ENCODE measurements around the gene MYL11. TPM values are rescaled to one million over a fixed set of nuclear protein-coding genes. Genes with fewer than 3 reads are reported as not detected.

Gene MYL11
- total RNA-seq, 8 experiments from 2014 or later: 1.1 to 7.5 (median 3.0) TPM; not detected in 5

Other genes starting within 250 kb of the MYL11 start
- gene CORO1A, start 191.2 kb upstream of the MYL11 start, total RNA-seq: 10 to 100 TPM in 4 of 8 experiments, 1 to 10 TPM in 4; 1.3 to 19.9 (median 9.9) TPM
- gene BOLA2B, start 181.1 kb upstream of the MYL11 start, total RNA-seq: 100 to 1,000 TPM in 7 of 8 experiments, 10 to 100 TPM in 1; 80.6 to 216 (median 144) TPM
- 10 to 100 TPM in 6 of 8 experiments, 1 to 10 TPM in 2; 6.0 to 28.0 (median 14.3) TPM for gene SLX1A, start 180.9 kb upstream of the MYL11 start, total RNA-seq
- 10 to 100 TPM in 4 of 8 experiments, 1 to 10 TPM in 4; 4.6 to 21.6 (median 9.3) TPM for gene SULT1A3, start 175.5 kb upstream of the MYL11 start, total RNA-seq
- 1 to 10 TPM in 7 of 8 experiments, under 1 TPM in 1; 0.92 to 9.5 (median 1.9) TPM for gene NPIPB13, start 126.3 kb upstream of the MYL11 start, total RNA-seq
- 10 to 100 TPM; 36.3 to 60.7 (median 44.6) TPM for gene CD2BP2, start 19.5 kb upstream of the MYL11 start, total RNA-seq
- 10 to 100 TPM; 15.4 to 32.3 (median 21.5) TPM for gene TBC1D10B, start 4.3 kb upstream of the MYL11 start, total RNA-seq
- 1 to 10 TPM; 1.8 to 8.3 (median 4.1) TPM for gene SEPTIN1, start 7.8 kb downstream of the MYL11 start, total RNA-seq
- gene ZNF48, start 20.6 kb downstream of the MYL11 start, total RNA-seq: 10 to 100 TPM in 5 of 8 experiments, 1 to 10 TPM in 3; 2.2 to 49.5 (median 18.4) TPM
- gene ZNF771, start 32.8 kb downstream of the MYL11 start, total RNA-seq: 1 to 10 TPM; 1.6 to 6.9 (median 3.7) TPM
- gene DCTPP1, start 55.2 kb downstream of the MYL11 start, total RNA-seq: 10 to 100 TPM; 16.4 to 50.9 (median 26.7) TPM
- 10 to 100 TPM in 7 of 8 experiments, 1 to 10 TPM in 1; 8.3 to 38.0 (median 17.5) TPM for gene SEPHS2, start 71.1 kb downstream of the MYL11 start, total RNA-seq
- 1 to 10 TPM in 2 of 8 experiments, under 1 TPM in 6; 0.05 to 1.9 (median 0.52) TPM for gene ITGAL, start 97.9 kb downstream of the MYL11 start, total RNA-seq
- 10 to 100 TPM; 19.2 to 50.4 (median 36.7) TPM for gene ZNF768, start 151.8 kb downstream of the MYL11 start, total RNA-seq
- gene ZNF747, start 160.1 kb downstream of the MYL11 start, total RNA-seq: 10 to 100 TPM in 3 of 8 experiments, 1 to 10 TPM in 5; 5.2 to 15.2 (median 8.1) TPM
- 10 to 100 TPM in 3 of 8 experiments, 1 to 10 TPM in 5; 3.4 to 13.0 (median 9.3) TPM for gene ZNF764, start 183.6 kb downstream of the MYL11 start, total RNA-seq
- gene ZNF688, start 196.9 kb downstream of the MYL11 start, total RNA-seq: 10 to 100 TPM in 2 of 8 experiments, 1 to 10 TPM in 6; 4.5 to 13.8 (median 8.0) TPM
- 10 to 100 TPM in 5 of 8 experiments, 1 to 10 TPM in 3; 4.9 to 15.0 (median 11.2) TPM for gene ZNF785, start 210.9 kb downstream of the MYL11 start, total RNA-seq
- 10 to 100 TPM in 4 of 8 experiments, 1 to 10 TPM in 4; 6.0 to 18.7 (median 10.1) TPM for gene ZNF689, start 235.6 kb downstream of the MYL11 start, total RNA-seq

Data from motor neuron (in vitro differentiated cells).